ENCODE results near the gene DDX54.

- TF ChIP-seq POLR2A (IDR thresholded peaks at IDR 0.05) (no peak), CTCF (IDR thresholded peaks at IDR 0.05) (no peak)
Measured at GRCh38 chr12:113161415-113162016, 23.8 kb downstream of the DDX54 start.

Measured in body of pancreas (tissue), 4 donors.